ENCODE data around the gene RNF215.
"Not testable (repeated sequence)": the region's sequence is repeated elsewhere in the genome, so short reads cannot be mapped to it uniquely, and the experiment has no call there.

Gene RNF215

GRCh38 chr22:30416837-30417236, 29.6 kb upstream of the RNF215 start:
- peaks cover 22% of the 10 kb centered on the region for H3K36me3 ChIP-seq (ENCODE audit: control insufficient read depth, low read depth, low read length)
- H3K4me3 ChIP-seq (ENCODE audit: low read length), result no peak overlapping the region
- peaks cover 2% of the 10 kb centered on the region for H3K4me1 ChIP-seq (ENCODE audit: control insufficient read depth, low read depth, low read length)
- no peaks in the 10 kb centered on the region for H3K9me3 ChIP-seq (ENCODE audit: control insufficient read depth, low read depth, low read length)
- H3K27me3 ChIP-seq (ENCODE audit: control insufficient read depth, insufficient read depth, low read length), result no peaks in the 10 kb centered on the region
- H3K9ac ChIP-seq (ENCODE audit: low read length), result no peak overlapping the region
- H3K27ac ChIP-seq (ENCODE audit: low read length), result no peak overlapping the region

DNA sequence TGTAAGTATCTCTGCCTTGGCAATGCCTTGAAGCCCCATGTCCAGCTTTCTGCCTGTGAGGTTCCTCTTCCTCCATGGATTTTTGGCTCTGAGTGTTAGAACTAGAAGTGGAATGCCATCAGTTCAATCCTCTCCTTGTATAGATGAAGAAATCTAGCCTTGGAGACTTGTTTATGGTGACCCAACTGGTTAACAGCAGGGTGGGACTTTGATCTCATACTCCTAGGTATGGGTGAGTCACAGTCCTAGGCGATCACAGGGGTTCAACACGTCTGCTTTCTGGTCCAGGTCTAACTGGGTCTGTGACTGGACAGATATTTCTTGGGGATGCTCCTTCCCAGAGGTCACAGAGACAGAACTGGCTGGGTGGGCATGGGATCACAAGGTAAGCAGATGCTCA, 29.2 kb upstream of the RNF215 start:
- H3K36me3 ChIP-seq (ENCODE audit: control insufficient read depth, low read depth, low read length), result peaks cover 22% of the 10 kb centered on the region
- no peaks in the 10 kb centered on the region for H3K9me3 ChIP-seq (ENCODE audit: control insufficient read depth, low read depth, low read length)
- no peaks in the 10 kb centered on the region for H3K4me1 ChIP-seq (ENCODE audit: control insufficient read depth, low read depth, low read length)
- no peaks in the 10 kb centered on the region for H3K27me3 ChIP-seq (ENCODE audit: control insufficient read depth, insufficient read depth, low read length)
- no peak overlapping the region for H3K27ac ChIP-seq (ENCODE audit: low read length)
- no peak overlapping the region for H3K4me3 ChIP-seq (ENCODE audit: low read length)
- no peak overlapping the region for H3K9ac ChIP-seq (ENCODE audit: low read length)

DNA sequence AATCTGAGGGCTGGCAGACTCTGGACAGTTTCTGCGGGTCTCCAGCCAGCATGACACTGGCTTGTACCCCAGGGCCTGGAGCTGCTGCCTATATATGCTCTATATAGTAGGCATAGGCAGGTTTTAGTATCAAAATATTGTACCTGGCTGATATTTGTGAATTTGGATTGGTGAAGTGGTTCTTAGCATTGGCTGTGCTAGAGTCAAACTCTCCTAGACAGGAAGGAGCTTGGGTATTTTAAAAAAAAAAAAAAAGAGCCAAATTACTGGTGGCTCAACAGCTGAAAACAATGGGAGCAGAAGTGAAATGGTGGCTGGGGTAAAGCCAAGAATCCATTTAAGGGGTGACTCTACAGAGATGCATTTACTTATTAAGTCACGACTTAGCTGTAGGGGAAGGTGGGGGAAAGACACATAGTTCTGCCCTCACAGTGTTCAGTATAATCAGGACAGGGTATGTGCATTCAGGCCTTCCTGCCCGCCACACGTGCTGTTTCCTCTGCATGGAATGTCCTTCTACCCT, 27.4 kb upstream of the RNF215 start:
- Histone ChIP-seq H3K9me3 (ENCODE audit: control insufficient read depth, low read depth, low read length) (no peaks in the 10 kb centered on the region), H3K9ac (ENCODE audit: low read length) (no peak overlapping the region), H3K36me3 (ENCODE audit: control insufficient read depth, low read depth, low read length) (peaks cover 22% of the 10 kb centered on the region), H3K27ac (ENCODE audit: low read length) (no peak overlapping the region), H3K27me3 (ENCODE audit: control insufficient read depth, insufficient read depth, low read length) (no peaks in the 10 kb centered on the region), H3K4me1 (ENCODE audit: control insufficient read depth, low read depth, low read length) (no peaks in the 10 kb centered on the region), H3K4me3 (ENCODE audit: low read length) (no peak overlapping the region)

GRCh38 chr22:30413745-30414524, 26.7 kb upstream of the RNF215 start:
- Histone ChIP-seq H3K27me3 (ENCODE audit: control insufficient read depth, insufficient read depth, low read length) (no peaks in the 10 kb centered on the region), H3K4me1 (ENCODE audit: control insufficient read depth, low read depth, low read length) (no peaks in the 10 kb centered on the region), H3K36me3 (ENCODE audit: control insufficient read depth, low read depth, low read length) (peaks cover 22% of the 10 kb centered on the region), H3K9ac (ENCODE audit: low read length) (no peak overlapping the region), H3K4me3 (ENCODE audit: low read length) (no peak overlapping the region), H3K9me3 (ENCODE audit: control insufficient read depth, low read depth, low read length) (no peaks in the 10 kb centered on the region), H3K27ac (ENCODE audit: low read length) (no peak overlapping the region)

- Histone ChIP-seq H3K4me1 (ENCODE audit: control insufficient read depth, low read depth, low read length) (no peaks in the 10 kb centered on the region), H3K4me3 (ENCODE audit: low read length) (no peak overlapping the region), H3K9me3 (ENCODE audit: control insufficient read depth, low read depth, low read length) (no peaks in the 10 kb centered on the region), H3K9ac (ENCODE audit: low read length) (no peak overlapping the region), H3K36me3 (ENCODE audit: control insufficient read depth, low read depth, low read length) (peaks cover 22% of the 10 kb centered on the region), H3K27ac (ENCODE audit: low read length) (no peak overlapping the region), H3K27me3 (ENCODE audit: control insufficient read depth, insufficient read depth, low read length) (no peaks in the 10 kb centered on the region)
Observed at GRCh38 chr22:30413001-30413400, 25.8 kb upstream of the RNF215 start.

DNA sequence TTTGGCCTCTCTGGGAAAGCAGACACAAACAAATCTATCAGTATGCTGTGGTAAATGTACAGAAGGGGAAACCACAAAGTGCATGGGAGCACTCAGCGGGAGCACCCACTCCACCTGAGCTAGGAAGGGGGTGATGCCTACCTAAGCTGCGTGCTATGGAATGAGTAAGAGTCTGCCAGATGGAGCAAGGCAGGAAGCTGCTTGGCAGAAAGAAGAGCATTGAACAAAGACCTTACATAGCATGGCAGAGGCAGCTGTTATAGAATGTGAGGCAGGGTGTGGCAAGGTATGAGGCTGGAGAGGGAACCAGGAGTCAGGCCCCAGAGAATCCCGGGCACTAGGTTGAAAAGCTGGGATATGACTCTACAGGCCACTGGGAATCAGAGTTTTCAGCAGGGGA, 24.6 kb upstream of the RNF215 start:
- Histone ChIP-seq H3K4me1 (ENCODE audit: control insufficient read depth, low read depth, low read length) (no peaks in the 10 kb centered on the region), H3K9me3 (ENCODE audit: control insufficient read depth, low read depth, low read length) (no peaks in the 10 kb centered on the region), H3K4me3 (ENCODE audit: low read length) (no peak overlapping the region), H3K36me3 (ENCODE audit: control insufficient read depth, low read depth, low read length) (peaks cover 19% of the 10 kb centered on the region), H3K9ac (ENCODE audit: low read length) (no peak overlapping the region), H3K27me3 (ENCODE audit: control insufficient read depth, insufficient read depth, low read length) (no peaks in the 10 kb centered on the region), H3K27ac (ENCODE audit: low read length) (no peak overlapping the region)

GRCh38 chr22:30408388-30409102, 21.3 kb upstream of the RNF215 start:
- Histone ChIP-seq H3K9ac (ENCODE audit: low read length) (no peak overlapping the region), H3K27ac (ENCODE audit: low read length) (no peak overlapping the region), H3K36me3 (ENCODE audit: control insufficient read depth, low read depth, low read length) (peaks cover 8% of the 10 kb centered on the region), H3K4me3 (ENCODE audit: low read length) (no peak overlapping the region), H3K4me1 (ENCODE audit: control insufficient read depth, low read depth, low read length) (no peaks in the 10 kb centered on the region), H3K27me3 (ENCODE audit: control insufficient read depth, insufficient read depth, low read length) (no peaks in the 10 kb centered on the region), H3K9me3 (ENCODE audit: control insufficient read depth, low read depth, low read length) (no peaks in the 10 kb centered on the region)

GRCh38 chr22:30406400-30406799, 19.2 kb upstream of the RNF215 start:
- Histone ChIP-seq H3K9ac (ENCODE audit: low read length) (no peak overlapping the region), H3K9me3 (ENCODE audit: control insufficient read depth, low read depth, low read length) (no peaks in the 10 kb centered on the region), H3K4me3 (ENCODE audit: low read length) (no peak overlapping the region), H3K4me1 (ENCODE audit: control insufficient read depth, low read depth, low read length) (peaks cover 8% of the 10 kb centered on the region), H3K36me3 (ENCODE audit: control insufficient read depth, low read depth, low read length) (peaks cover 8% of the 10 kb centered on the region), H3K27me3 (ENCODE audit: control insufficient read depth, insufficient read depth, low read length) (no peaks in the 10 kb centered on the region), H3K27ac (ENCODE audit: low read length) (no peak overlapping the region)

GRCh38 chr22:30405731-30406130, 18.5 kb upstream of the RNF215 start:
- no peak overlapping the region for H3K9ac ChIP-seq (ENCODE audit: low read length)
- H3K4me3 ChIP-seq (ENCODE audit: low read length), result no peak overlapping the region
- peaks cover 8% of the 10 kb centered on the region for H3K36me3 ChIP-seq (ENCODE audit: control insufficient read depth, low read depth, low read length)
- H3K27me3 ChIP-seq (ENCODE audit: control insufficient read depth, insufficient read depth, low read length), result no peaks in the 10 kb centered on the region
- no peak overlapping the region for H3K27ac ChIP-seq (ENCODE audit: low read length)
- peaks cover 8% of the 10 kb centered on the region for H3K4me1 ChIP-seq (ENCODE audit: control insufficient read depth, low read depth, low read length)
- no peaks in the 10 kb centered on the region for H3K9me3 ChIP-seq (ENCODE audit: control insufficient read depth, low read depth, low read length)

GRCh38 chr22:30404307-30404706, 17.1 kb upstream of the RNF215 start:
- Histone ChIP-seq H3K4me1 (ENCODE audit: control insufficient read depth, low read depth, low read length) (peaks cover 8% of the 10 kb centered on the region), H3K27ac (ENCODE audit: low read length) (no peak overlapping the region)

GRCh38 chr22:30402766-30403104, 15.5 kb upstream of the RNF215 start:
- not testable (repeated sequence) for H3K9ac ChIP-seq (ENCODE audit: low read length); H3K4me3 ChIP-seq (ENCODE audit: low read length); H3K9me3 ChIP-seq (ENCODE audit: control insufficient read depth, low read depth, low read length); H3K27ac ChIP-seq (ENCODE audit: low read length); H3K36me3 ChIP-seq (ENCODE audit: control insufficient read depth, low read depth, low read length)
- Histone ChIP-seq H3K27me3 (ENCODE audit: control insufficient read depth, insufficient read depth, low read length) (peaks cover 13% of the 10 kb centered on the region), H3K4me1 (ENCODE audit: control insufficient read depth, low read depth, low read length) (peaks cover 14% of the 10 kb centered on the region)

More at GRCh38 chr22:30404307-30404706, 17.1 kb upstream of the RNF215 start:
- Histone ChIP-seq H3K27me3 (ENCODE audit: control insufficient read depth, insufficient read depth, low read length) (no peaks in the 10 kb centered on the region), H3K36me3 (ENCODE audit: control insufficient read depth, low read depth, low read length) (peaks cover 5% of the 10 kb centered on the region), H3K4me3 (ENCODE audit: low read length) (no peak overlapping the region), H3K9me3 (ENCODE audit: control insufficient read depth, low read depth, low read length) (no peaks in the 10 kb centered on the region), H3K9ac (ENCODE audit: low read length) (no peak overlapping the region)
